ENCODE data around the gene ANKRD53. TPM values are rescaled to one million over a fixed set of nuclear protein-coding genes. Genes with fewer than 3 reads are reported as not detected.
"Not testable (repeated sequence)": the region's sequence is repeated elsewhere in the genome, so short reads cannot be mapped to it uniquely, and the experiment has no call there.

ANKRD53 gene
- total RNA-seq, 3 donors from 2014 or later: 0.23 to 1.8 (median 0.75) TPM

DNA sequence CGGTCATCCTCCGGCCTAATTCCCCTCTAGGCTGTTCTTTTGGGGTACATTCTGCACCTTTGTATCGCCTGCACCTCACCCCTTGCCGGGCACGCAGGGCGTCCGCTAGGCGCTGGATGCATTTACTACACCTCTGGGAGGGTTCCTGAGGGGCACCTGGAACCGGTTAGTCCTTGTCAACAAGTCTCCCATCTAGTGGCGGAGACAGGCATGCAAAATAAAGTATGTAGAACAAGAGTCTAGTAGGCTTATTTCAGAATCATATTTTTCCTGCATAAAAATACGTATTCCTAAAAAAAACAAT, 16.9 kb downstream of the ANKRD53 start:
- TF ChIP-seq, protein P1, sequence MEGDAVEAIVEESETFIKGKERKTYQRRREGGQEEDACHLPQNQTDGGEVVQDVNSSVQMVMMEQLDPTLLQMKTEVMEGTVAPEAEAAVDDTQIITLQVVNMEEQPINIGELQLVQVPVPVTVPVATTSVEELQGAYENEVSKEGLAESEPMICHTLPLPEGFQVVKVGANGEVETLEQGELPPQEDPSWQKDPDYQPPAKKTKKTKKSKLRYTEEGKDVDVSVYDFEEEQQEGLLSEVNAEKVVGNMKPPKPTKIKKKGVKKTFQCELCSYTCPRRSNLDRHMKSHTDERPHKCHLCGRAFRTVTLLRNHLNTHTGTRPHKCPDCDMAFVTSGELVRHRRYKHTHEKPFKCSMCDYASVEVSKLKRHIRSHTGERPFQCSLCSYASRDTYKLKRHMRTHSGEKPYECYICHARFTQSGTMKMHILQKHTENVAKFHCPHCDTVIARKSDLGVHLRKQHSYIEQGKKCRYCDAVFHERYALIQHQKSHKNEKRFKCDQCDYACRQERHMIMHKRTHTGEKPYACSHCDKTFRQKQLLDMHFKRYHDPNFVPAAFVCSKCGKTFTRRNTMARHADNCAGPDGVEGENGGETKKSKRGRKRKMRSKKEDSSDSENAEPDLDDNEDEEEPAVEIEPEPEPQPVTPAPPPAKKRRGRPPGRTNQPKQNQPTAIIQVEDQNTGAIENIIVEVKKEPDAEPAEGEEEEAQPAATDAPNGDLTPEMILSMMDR (IDR thresholded peaks at IDR 0.05): no peak
- peaks cover 21% of the 10 kb centered on the region for H3K4me1 ChIP-seq (ENCODE audit: low read depth)
- H3K4me3 ChIP-seq: peak overlapping the region; percentile 98
- H3K9me3 ChIP-seq: no peaks in the 10 kb centered on the region
- ATAC-seq (peak; percentile 64), DNase-seq (peak; percentile 63 to 69 (median 63))
- intact Hi-C loops (cut with DNase I, micrococcal nuclease): no loop called here
- H3K36me3 ChIP-seq (ENCODE audit: low read depth): no peaks in the 10 kb centered on the region

DNA sequence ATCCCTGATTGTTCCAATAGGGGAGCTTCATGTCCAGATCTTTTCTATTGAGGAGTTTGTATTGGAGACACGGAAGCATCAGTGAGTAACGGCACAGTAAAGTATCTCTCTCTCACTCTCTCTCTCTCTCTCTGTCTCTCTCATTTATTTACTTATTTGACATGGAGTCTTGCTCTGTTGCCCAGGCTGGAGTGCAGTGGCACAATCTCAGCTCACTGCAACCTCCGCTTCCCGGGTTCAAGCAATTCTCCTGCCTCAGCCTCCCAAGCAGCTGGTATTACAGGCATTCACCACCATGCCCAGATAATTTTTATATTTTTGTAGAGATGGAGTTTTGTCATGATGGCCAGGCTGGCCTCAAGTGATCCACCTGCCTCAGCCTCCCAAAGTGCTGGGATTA, 20.5 kb downstream of the ANKRD53 start:
- H3K4me3 ChIP-seq; H3K4me1 ChIP-seq (ENCODE audit: low read depth); intact Hi-C loops (cut with DNase I, micrococcal nuclease); ATAC-seq; H3K9me3 ChIP-seq; H3K36me3 ChIP-seq (ENCODE audit: low read depth); DNase-seq: not testable (repeated sequence)

DNA sequence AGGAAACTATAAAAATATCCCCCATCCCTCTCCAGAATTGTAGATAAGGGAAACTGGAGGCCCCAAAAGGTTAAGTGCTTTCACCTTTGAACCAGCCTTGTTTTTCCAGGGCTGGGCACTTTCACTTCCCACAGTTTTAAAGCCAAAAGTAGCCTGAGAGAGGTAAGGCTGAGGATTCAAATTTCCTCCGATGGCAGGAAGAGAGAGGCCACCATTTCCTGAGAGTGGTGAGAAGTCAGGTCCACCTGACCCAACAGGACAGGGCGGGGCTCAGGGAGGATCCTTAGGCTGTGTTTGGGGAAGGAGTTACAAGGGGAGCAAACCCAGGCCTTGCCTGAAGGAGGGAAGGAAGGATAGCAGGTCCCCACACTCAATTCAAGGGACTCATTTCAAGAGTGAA, 20.9 kb downstream of the ANKRD53 start:
- no peaks in the 10 kb centered on the region for H3K36me3 ChIP-seq (ENCODE audit: low read depth)
- ATAC-seq (no peak), DNase-seq (no peak)
- H3K4me1 ChIP-seq (ENCODE audit: low read depth): peaks cover 5% of the 10 kb centered on the region
- intact Hi-C loops (cut with DNase I, micrococcal nuclease): no loop called here
- no peak overlapping the region for H3K4me3 ChIP-seq
- TF ChIP-seq, protein P1 (IDR thresholded peaks at IDR 0.05): no peak
- H3K9me3 ChIP-seq: no peaks in the 10 kb centered on the region

DNA sequence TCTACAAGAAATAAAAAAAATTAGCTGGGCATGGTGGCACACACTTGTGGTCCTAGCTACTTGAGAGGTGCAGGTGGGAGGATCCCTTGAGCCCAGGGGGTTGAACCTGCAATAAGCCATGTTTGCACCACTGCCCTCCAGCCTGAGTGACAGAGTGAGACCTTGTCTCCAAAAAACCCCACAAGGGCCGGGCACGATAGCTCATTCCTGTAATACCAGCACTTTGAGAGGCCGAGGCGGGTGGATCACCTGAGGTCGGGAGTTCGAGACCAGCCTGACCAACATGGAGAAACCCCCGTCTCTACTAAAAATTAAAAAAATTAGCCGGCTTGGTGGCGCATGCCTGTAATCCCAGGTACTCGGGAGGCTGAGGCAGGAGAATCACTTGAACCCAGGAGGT, 21.5 kb downstream of the ANKRD53 start:
- DNase-seq; H3K9me3 ChIP-seq; H3K4me1 ChIP-seq (ENCODE audit: low read depth); H3K4me3 ChIP-seq; ATAC-seq; H3K36me3 ChIP-seq (ENCODE audit: low read depth); intact Hi-C loops (cut with DNase I, micrococcal nuclease): not testable (repeated sequence)

DNA sequence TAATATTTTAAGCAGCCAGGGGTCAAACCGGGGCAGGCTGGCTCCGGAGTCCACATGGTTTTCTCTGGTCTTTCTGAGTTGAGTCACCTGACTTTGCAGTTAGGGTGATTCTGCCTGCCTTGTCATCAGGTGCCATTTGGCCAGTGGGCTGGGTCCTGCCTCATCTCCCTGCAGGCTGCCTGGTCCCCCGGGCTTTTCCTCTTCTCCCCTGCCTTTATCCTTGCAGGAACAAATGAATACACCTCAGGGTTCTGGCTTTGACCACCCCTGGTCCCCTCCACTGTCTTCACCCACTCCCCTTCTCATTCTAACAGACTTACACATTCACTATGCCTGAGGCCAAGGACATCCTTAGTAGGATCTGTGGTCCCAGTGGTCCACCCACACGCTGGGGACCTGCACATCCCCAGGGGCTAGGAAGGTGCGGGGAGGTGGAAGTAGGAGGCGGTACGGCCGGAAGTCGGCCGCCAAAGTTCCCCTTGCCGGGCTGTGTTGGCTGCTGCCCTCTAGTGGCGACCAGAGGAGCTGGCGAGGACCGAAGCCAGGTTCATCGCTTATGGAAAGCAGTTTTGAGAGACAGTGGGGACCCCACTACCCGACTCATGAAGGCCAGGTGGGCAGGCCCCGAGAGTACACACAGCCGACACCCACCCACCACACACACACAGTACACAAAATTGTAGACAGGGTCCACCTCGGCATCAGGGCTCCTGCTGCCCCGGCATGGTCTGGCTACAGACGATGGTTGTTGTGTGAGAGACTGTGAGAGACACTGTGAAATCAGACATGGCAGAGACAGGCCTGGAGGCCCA, 22.6 kb downstream of the ANKRD53 start:
- Histone ChIP-seq H3K36me3 (ENCODE audit: low read depth) (no peaks in the 10 kb centered on the region), H3K4me1 (ENCODE audit: low read depth) (no peaks in the 10 kb centered on the region), H3K4me3 (no peak overlapping the region), H3K9me3 (no peaks in the 10 kb centered on the region)
- TF ChIP-seq, protein P1 (IDR thresholded peaks at IDR 0.05): peak; percentile 91
- intact Hi-C loops (cut with DNase I, micrococcal nuclease): no loop called here
- ATAC-seq: peak; percentile 97
- DNase-seq: peak; percentile 80 to 84 (median 83)

DNA sequence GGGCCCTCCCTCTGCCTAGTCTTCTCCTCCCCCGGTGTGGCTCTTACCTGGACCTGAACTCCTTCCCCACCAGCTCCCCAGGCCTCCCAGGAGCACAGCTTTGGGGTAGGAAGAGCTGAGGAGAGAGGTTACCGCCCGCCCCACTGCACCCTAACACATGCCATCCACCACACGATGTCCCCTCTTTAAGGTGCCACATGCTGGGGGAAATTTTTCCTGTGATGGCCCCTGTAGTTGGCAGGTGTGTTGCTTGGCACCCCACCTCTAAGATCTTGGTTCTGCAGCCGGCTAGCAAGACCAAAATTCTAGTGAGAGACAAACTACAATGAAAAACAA, 23.1 kb downstream of the ANKRD53 start:
- ATAC-seq (no peak), DNase-seq (no peak)
- Histone ChIP-seq H3K36me3 (ENCODE audit: low read depth) (no peaks in the 10 kb centered on the region), H3K4me3 (no peak overlapping the region), H3K9me3 (no peaks in the 10 kb centered on the region), H3K4me1 (ENCODE audit: low read depth) (no peaks in the 10 kb centered on the region)
- intact Hi-C loops (cut with DNase I, micrococcal nuclease): no loop called here
- TF ChIP-seq, protein P1 (IDR thresholded peaks at IDR 0.05): no peak

Measured in mucosa of descending colon (tissue), 3 donors.